Sigmoid colon (tissue), 7 donors: ENCODE data around the gene CERS6. TPM values are rescaled to one million over a fixed set of nuclear protein-coding genes. Genes with fewer than 3 reads are reported as not detected.

Experiments
- DNase-seq: peaks from one replicate; pipeline ENCODE4 v3.0.0-alpha.2; 2019
- H3K27ac ChIP-seq, 4 donors: fragments of 200-600 bp; sonication (generic); one replicate each; pipeline ENCODE4 v1.5.1; 2016 to 2019; ENCODE audit warnings: mild to moderate bottlenecking in 1 of 4
- H3K27me3 ChIP-seq, 3 donors: fragments of 200-600 bp; sonication (generic); one replicate each; pipeline ENCODE4 v1.5.1; 2019; ENCODE audit warnings: mild to moderate bottlenecking in 1 of 3
- H3K36me3 ChIP-seq, 4 donors: fragments of 200-600 bp; sonication (generic); one replicate each; pipeline ENCODE4 v1.5.1; 2016 to 2019
- H3K4me1 ChIP-seq, 4 donors: fragments of 200-600 bp; sonication (generic); one replicate each; pipeline ENCODE4 v1.5.1; 2017 to 2019
- H3K4me3 ChIP-seq, 4 donors: fragments of 200-600 bp; sonication (generic); one replicate each; pipeline ENCODE4 v1.5.1; 2017 to 2019; ENCODE audit warnings: mild to moderate bottlenecking in 2 of 4, moderate library complexity in 1 of 4
- H3K9me3 ChIP-seq, 4 donors: fragments of 200-600 bp in 3 of 4; sonication (generic) in 3 of 4; one replicate each; pipeline versions ENCODE4 v1.5.1 to v1.6.1; 2013 to 2019
- EP300 ChIP-seq, 4 donors: sonication (generic); formaldehyde crosslinking; IDR thresholded peaks; one replicate each; pipeline ENCODE4 v1.6.1; 2017; ENCODE audit warnings: antibody characterized with exemption in 4 of 4
- POLR2A ChIP-seq, 2 donors: fragments of 450-650 bp; IDR thresholded peaks; one replicate each; pipeline ENCODE4 v1.6.1; 2016; ENCODE audit warnings: antibody characterized with exemption in 2 of 2, mild to moderate bottlenecking in 2 of 2, moderate library complexity in 2 of 2
- POLR2AphosphoS5 ChIP-seq, 4 donors: sonication (generic); formaldehyde crosslinking; IDR thresholded peaks; one replicate each; pipeline ENCODE4 v1.6.1; 2017; ENCODE audit warnings: antibody characterized with exemption in 4 of 4
- WGBS, 2 donors: extraction: QIAGEN DNeasy Blood & Tissue Kit; methylation state at CpG; one replicate each; pipeline ENCODE4 v1.1.7; 2013; 5-methylcytosine and 5-hydroxymethylcytosine counted together
- intact Hi-C: fragments of 100-400 bp; cut with DNase I; formaldehyde crosslinking; loops from one replicate; pipeline ENCODE4 v1.15.1; 2023
- polyA plus RNA-seq, 3 donors: library from polyadenylated mRNA; stranded (reverse); fragments of 200-250 nt; gene quantifications; one replicate each; pipeline ENCODE4 v1.2.3, GENCODE V29; 2013
- total RNA-seq, 4 donors: library from RNA; depleted of rRNA; stranded (reverse); fragments of >200 nt; gene quantifications; one replicate each; pipeline ENCODE4 v1.1.0, GENCODE V29; 2016
- TF ChIP-seq, protein P1 (sequence below), 4 experiments: fragments of 450-650 bp in 3 of 4; fragments of 200-600 bp in 1 of 4; IDR thresholded peaks; one replicate each; pipeline ENCODE4 v1.5.1; 2016 to 2019; ENCODE audit warnings: antibody characterized with exemption in 4 of 4, mild to moderate bottlenecking in 3 of 4, moderate library complexity in 2 of 4
- donor health status: healthy with polysubstance abuse.
- donor health status: Bipolar disorder and iron deficiency.
- donor health status: healthy.

The CERS6 gene
- total and polyA plus RNA-seq, 7 donors: 4.4 to 21.0 (median 11.2) TPM

DNA sequence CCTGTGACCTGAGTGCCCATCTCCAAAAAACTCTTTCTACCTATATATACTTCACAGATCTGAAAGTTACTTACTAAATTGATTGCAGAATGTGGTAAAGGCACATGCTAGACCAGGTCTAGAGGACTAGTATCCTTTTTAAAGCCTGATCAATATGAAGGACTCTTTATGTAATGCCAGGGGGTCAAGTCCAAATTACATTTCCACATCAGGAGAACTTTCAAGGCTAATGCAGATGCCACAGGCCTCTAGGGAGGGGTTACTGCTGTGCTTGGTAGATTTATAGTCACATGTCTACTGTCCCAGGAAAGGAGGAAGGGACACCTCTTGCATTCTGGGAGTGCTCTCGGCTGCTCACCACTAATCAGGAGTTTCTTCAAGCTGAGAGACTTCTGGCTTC lies 227.9 kb downstream of the CERS6 start:
- 82 to 88% methylated on average over 1 of the region's 1 CpG for WGBS, 2 donors
- H3K36me3 ChIP-seq: no peaks in the 10 kb centered on the region
- no peaks in the 10 kb centered on the region for H3K9me3 ChIP-seq
- no peak overlapping the region for H3K4me3 ChIP-seq
- intact Hi-C loops: no loop called here
- no peaks in the 10 kb centered on the region for H3K27me3 ChIP-seq
- TF ChIP-seq EP300 (IDR thresholded peaks at IDR 0.05) (no peak), POLR2AphosphoS5 (IDR thresholded peaks at IDR 0.05) (no peak), POLR2A (IDR thresholded peaks at IDR 0.05) (no peak)
- TF ChIP-seq, protein P1, sequence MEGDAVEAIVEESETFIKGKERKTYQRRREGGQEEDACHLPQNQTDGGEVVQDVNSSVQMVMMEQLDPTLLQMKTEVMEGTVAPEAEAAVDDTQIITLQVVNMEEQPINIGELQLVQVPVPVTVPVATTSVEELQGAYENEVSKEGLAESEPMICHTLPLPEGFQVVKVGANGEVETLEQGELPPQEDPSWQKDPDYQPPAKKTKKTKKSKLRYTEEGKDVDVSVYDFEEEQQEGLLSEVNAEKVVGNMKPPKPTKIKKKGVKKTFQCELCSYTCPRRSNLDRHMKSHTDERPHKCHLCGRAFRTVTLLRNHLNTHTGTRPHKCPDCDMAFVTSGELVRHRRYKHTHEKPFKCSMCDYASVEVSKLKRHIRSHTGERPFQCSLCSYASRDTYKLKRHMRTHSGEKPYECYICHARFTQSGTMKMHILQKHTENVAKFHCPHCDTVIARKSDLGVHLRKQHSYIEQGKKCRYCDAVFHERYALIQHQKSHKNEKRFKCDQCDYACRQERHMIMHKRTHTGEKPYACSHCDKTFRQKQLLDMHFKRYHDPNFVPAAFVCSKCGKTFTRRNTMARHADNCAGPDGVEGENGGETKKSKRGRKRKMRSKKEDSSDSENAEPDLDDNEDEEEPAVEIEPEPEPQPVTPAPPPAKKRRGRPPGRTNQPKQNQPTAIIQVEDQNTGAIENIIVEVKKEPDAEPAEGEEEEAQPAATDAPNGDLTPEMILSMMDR (IDR thresholded peaks at IDR 0.05): no peak
- H3K4me1 ChIP-seq: no peaks in the 10 kb centered on the region
- DNase-seq: no peak
- H3K27ac ChIP-seq: no peak overlapping the region

DNA sequence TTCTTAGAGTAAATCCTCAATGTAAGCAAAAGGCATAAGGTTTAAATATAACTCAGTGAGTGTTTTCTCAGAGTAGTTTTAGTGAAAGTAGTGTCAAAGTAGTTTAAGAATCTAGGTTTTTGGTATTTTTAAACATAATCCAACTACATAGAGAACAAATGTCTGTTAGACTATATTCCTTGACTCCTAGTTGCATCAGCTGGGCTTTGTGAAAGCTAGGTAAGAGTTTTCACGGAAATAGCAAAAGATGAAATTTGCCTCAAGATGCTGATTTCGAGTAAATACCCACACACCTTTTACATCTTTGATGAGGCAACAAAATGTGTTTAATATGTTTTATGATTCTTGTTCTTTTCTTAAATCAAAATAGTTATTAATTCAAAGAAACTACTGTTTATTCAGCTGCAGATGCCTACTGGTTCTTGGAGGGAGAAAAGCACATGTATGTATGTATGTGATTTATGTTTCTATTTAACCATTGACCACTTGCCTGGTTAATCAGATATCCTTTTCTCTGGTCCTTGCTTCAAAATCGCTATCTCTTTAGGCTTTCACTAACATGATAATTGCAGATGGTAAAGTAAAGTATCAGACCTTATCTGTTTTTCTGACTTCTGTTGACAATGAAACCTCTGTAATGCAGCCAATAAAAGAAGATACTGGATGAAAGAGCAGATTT lies 229.0 kb downstream of the CERS6 start:
- no peak overlapping the region for H3K4me3 ChIP-seq
- H3K9me3 ChIP-seq: no peaks in the 10 kb centered on the region
- intact Hi-C loops: no loop called here
- no peaks in the 10 kb centered on the region for H3K27me3 ChIP-seq
- H3K36me3 ChIP-seq: no peaks in the 10 kb centered on the region
- DNase-seq: no peak
- H3K4me1 ChIP-seq: no peaks in the 10 kb centered on the region
- TF ChIP-seq, protein P1 (IDR thresholded peaks at IDR 0.05): no peak
- no peak for TF ChIP-seq POLR2AphosphoS5 (IDR thresholded peaks at IDR 0.05)
- no peak for TF ChIP-seq EP300 (IDR thresholded peaks at IDR 0.05)
- no peak overlapping the region for H3K27ac ChIP-seq
- 81 to 85% methylated on average over 3 of the region's 3 CpGs for WGBS, 2 donors

DNA sequence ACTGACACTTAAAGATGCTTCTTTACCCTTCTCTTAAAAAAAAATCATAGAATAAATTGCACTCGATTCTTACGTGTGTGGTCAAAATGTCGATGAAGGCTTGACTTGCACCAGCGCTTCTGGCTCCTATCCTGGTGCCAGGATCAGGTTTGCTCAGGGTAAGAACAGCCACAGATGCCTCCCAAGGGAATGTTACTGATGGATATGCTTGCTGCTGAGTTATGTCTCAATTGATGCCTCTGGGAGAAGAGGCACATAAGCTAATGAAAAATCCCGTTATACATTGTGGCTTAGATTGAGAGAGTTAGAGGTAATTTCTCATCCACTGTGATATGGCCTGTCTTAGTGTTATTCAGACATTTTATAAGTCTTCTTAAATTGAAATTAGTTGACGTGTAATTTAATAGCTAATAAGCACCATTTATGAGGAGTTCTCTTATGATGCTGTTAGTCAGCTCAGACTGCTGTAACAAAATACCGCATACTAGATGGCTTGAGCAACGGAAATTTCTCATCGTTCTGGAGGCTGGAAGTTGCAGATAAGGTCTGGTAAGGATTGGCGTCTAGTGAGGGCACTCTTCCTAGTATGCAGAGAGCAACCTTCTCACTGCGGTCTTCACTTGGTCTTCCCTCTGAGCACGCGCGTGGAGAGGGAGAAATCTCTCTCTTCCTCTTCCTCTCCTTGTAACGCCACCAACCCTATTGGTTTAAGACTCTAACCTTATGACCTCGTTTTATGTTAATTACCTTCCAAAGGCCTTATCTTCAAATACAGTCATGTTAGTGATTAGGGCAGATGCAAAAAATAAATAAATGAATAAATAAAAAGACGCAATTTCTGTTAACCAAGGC lies 229.8 kb downstream of the CERS6 start:
- H3K4me1 ChIP-seq: peaks cover 0 to 6% (median 0%) of the 10 kb centered on the region in 4 donors
- intact Hi-C loops: no loop called here
- TF ChIP-seq EP300 (IDR thresholded peaks at IDR 0.05) (no peak), POLR2A (IDR thresholded peaks at IDR 0.05) (no peak), POLR2AphosphoS5 (IDR thresholded peaks at IDR 0.05) (no peak)
- TF ChIP-seq, protein P1 (IDR thresholded peaks at IDR 0.05): no peak
- H3K9me3 ChIP-seq: no peaks in the 10 kb centered on the region
- DNase-seq: no peak
- no peak overlapping the region for H3K4me3 ChIP-seq
- no peak overlapping the region for H3K27ac ChIP-seq
- no peaks in the 10 kb centered on the region for H3K27me3 ChIP-seq
- no peaks in the 10 kb centered on the region for H3K36me3 ChIP-seq
- 86 to 89% methylated on average over 17 of the region's 17 CpGs for WGBS, 2 donors

DNA sequence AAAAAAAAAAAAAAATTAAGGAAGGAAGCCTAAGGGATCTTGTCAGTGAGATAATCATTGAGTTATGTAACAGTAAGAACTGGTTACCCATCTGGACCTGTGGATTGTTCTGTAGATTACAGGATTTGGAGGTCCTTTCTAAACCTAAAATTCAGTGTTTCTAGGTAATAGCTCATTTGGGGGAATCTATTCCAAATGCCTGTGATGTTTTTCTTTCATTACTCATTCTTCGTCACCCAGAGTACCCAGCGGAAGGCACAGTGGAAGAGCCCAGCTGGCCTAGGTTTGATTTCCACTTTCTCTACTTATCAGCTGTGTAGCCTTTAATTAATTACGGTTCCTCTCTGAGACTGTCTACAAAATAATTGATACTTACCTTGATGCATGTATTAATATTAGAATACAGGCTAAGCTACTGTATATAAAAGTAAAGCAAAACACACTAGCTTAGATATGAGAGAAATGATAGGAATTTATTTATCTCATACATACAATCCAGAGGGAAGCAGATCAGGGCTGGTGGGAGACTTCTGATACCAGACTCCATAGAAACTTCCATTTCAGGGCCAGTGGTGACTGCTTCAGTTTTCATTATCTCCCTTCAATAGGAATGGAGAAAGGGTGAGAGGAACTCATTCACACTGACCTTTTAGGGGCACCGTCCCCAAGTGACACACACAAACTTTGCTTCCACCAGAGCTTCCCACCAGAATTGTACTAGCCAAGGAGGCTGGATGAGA lies 230.6 kb downstream of the CERS6 start:
- DNase-seq: no peak
- 94 to 97% methylated on average over 4 of the region's 4 CpGs for WGBS, 2 donors
- Histone ChIP-seq H3K4me1 (peaks cover 0 to 14% (median 2%) of the 10 kb centered on the region in 4 donors), H3K36me3 (no peaks in the 10 kb centered on the region), H3K4me3 (no peak overlapping the region), H3K27me3 (no peaks in the 10 kb centered on the region), H3K9me3 (no peaks in the 10 kb centered on the region), H3K27ac (no peak overlapping the region)
- TF ChIP-seq POLR2AphosphoS5 (IDR thresholded peaks at IDR 0.05): no peak
- no peak for TF ChIP-seq EP300 (IDR thresholded peaks at IDR 0.05)
- TF ChIP-seq, protein P1 (IDR thresholded peaks at IDR 0.05): no peak
- no peak for TF ChIP-seq POLR2A (IDR thresholded peaks at IDR 0.05)
- intact Hi-C loops: no loop called here
